ENCODE results near the gene POP7.
A peak's percentile ranks its signal among the peaks of the same experiment; 100 is the strongest.

The POP7 gene

GRCh38 chr7:100679129-100679926 is 26.6 kb upstream of the POP7 start:
- DNase-seq = no peak

- no peak for DNase-seq
These were observed 25.9 kb upstream of the POP7 start for GRCh38 chr7:100679927-100680575.

- no peak for DNase-seq
These were observed 25.2 kb upstream of the POP7 start for GRCh38 chr7:100680576-100681271.

GRCh38 chr7:100681491-100682227 is 24.3 kb upstream of the POP7 start:
- no peak for DNase-seq

GRCh38 chr7:100682228-100682741 is 23.6 kb upstream of the POP7 start:
- DNase-seq = no peak

- DNase-seq = no peak
These were observed 22.8 kb upstream of the POP7 start for GRCh38 chr7:100682991-100683658.

GRCh38 chr7:100683659-100684533 is 22.0 kb upstream of the POP7 start:
- DNase-seq = no peak

GRCh38 chr7:100684534-100685042 is 21.3 kb upstream of the POP7 start:
- DNase-seq = no peak

- DNase-seq = no peak
These were observed 20.8 kb upstream of the POP7 start for GRCh38 chr7:100685049-100685605.

GRCh38 chr7:100685631-100686145 is 20.2 kb upstream of the POP7 start:
- DNase-seq = no peak

- DNase-seq = no peak
These were observed 19.6 kb upstream of the POP7 start for GRCh38 chr7:100686201-100686821.

GRCh38 chr7:100686822-100687211 is 19.1 kb upstream of the POP7 start:
- DNase-seq = no peak

GRCh38 chr7:100687261-100687660 is 18.7 kb upstream of the POP7 start:
- no peak for DNase-seq

- DNase-seq = no peak
These were observed 18.1 kb upstream of the POP7 start for GRCh38 chr7:100687751-100688300.

- no peak for DNase-seq
These were observed 17.5 kb upstream of the POP7 start for GRCh38 chr7:100688326-100688860.

- DNase-seq = no peak
These were observed 16.4 kb upstream of the POP7 start for GRCh38 chr7:100689230-100690135.

GRCh38 chr7:100691676-100692577 is 14.0 kb upstream of the POP7 start:
- DNase-seq = peak; percentile 28 to 68

Measured in bone marrow (tissue), 2 donors.